NCI-H2171 (cell line): Measurements from ENCODE around the gene RASA2.
"Not testable (repeated sequence)": the region's sequence is repeated elsewhere in the genome, so short reads cannot be mapped to it uniquely, and the experiment has no call there.

Experiments used
- DNase-seq: peaks from one replicate; lab custom pipeline; 2025; lab: John Stamatoyannopoulos, UW

RASA2 gene

DNA sequence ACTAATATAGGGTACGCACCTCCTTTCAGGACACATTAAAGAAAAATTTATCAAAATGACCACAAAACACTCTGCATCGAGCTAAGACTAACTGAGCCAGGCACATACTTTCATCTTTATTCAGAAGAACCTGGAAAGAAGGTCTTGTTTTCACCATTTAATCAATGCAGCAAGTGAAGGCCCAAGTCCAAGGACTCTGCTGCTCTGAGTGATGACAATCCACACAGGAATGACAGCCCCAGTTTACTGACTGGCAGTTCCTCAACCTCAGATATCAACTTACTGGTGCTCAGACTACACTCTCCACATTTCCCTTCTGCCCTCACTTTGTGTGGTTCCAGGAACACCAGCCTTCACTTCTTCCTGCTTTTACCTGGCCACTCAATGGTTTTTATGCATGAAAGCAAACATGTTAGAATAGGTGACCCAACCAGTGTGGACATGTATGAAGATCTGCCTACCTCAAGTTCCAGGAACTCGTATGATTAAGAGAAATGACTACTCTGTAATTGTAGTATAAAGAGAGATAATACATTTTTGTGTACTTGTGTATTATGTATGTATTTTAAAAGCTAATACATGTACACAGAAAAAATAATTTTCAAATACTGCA is 29.1 kb upstream of the RASA2 start:
- DNase-seq: no peak

GRCh38 chr3:141459008-141459407 is 27.8 kb upstream of the RASA2 start:
- DNase-seq: no peak

DNA sequence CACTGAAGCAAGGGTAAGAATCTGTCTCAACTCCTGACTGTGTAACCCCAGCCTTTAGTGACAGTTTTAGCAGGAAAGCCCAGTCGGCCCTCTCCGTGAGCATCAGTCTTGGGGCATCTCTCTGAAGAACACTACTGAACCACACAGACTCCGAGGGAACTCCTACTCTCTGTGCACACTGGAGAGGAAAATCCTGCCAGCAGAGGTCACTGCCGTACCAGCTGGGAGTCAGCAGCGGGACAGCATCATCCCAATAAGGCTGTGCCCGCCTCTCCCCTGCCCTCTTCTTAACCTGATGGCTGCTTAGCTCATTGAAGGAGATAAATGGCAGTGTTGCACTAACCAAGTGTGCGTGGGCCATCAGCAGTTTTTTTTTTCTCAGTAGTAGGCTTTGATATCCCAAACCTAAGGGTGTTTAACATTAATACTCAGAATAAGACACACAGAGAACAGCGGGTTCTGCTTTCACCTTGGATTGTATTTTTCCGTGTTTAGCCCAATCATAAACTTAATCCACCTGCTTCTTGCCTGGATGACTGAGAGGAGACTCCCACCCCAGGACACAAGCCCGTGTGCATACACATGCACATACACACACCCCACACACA is 26.6 kb upstream of the RASA2 start:
- peak; percentile 60 for DNase-seq

DNA sequence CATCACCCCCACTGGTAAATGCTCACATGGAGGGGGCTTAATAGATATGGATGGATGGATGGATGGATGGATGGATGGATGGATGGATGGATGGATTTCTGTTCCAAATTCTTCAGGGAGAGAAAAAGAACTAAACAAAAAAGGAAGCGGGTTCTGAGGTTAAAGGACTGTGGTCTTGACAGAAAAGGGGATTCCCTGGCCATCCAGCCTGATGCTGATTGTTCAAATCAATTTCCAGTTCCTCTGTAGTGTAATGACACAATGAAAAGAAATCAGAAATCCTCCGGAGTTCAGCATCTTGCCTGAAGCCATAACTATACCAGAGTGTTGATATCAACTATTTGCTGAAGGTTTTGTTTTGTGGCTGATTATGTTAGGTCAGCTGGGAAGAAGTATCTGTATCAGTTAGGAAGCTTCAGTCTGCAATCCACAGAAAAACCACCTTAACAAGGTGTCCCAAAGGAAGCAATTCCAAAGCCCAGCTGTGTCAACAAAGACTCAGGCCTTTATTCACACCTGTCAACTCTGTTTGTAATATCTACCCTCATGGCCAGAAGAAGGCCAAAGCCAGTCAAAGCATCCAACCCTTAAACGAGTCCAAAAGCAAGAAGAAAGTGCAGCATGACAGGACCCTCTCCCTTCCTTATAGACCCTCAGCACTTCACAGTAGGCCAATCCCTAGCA is 24.5 kb upstream of the RASA2 start:
- no peak for DNase-seq

DNA sequence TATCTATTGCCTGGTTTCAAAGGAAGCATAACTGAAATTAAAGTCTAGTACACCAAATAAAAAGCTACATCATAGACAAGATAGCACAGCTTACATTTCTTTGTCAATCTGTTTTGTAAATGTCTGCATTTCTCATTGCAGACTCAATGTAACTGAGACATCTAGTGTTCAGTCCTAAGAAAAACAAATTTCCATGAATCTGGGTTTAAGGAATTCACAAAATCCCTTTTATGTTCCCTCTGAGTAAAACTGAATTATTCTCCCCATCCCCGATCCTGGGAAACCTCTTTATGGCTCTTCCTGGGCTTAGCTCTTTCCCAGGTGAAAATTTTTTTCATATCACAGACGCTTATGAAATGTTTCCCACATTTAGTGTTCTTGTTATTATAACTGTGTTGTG is 21.6 kb upstream of the RASA2 start:
- DNase-seq: no peak

DNA sequence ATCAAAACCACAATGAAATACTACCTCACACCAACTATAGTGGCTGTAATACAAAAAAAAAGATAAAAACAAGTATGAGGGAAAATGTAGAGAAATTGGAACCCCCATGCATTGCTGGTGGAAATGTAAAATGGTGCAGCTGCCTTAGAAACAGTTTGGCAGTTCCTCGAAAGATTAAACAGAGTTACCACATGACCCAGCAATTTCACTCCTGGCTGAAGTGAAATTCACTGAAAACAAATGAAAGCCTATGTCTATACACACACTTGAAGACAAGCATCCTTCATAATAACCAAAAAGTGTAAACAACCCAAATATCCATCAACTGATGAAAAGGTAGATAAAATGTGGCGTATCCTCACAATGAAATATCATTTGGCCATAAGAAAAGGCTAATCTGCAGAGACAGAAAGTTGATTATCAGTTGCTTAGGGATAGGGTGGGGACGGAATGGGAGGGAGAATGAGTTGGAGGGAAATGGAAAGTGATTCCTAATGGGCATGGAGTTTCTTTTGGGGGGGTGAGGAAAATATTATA is 20.1 kb upstream of the RASA2 start:
- no peak for DNase-seq

DNA sequence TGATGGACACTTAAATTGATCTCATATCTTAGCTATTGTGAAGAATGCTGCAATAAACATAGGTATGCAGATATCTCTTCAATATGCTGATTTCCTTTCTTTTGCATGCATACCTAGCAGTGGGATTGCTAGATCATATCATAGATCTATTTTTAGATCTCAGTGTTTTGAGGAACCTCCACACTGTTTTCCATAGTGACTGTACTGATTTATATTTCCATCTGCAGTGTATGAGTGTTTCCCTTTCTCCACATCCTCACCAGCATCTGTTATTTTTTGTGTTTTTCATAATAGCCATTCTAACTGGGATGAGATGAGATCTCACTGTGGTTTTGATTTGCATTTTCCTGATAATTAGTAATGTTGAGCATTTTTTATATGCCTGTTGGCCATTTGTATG is 17.1 kb upstream of the RASA2 start:
- DNase-seq: no peak

GRCh38 chr3:141471160-141471559 is 15.7 kb upstream of the RASA2 start:
- no peak for DNase-seq

DNA sequence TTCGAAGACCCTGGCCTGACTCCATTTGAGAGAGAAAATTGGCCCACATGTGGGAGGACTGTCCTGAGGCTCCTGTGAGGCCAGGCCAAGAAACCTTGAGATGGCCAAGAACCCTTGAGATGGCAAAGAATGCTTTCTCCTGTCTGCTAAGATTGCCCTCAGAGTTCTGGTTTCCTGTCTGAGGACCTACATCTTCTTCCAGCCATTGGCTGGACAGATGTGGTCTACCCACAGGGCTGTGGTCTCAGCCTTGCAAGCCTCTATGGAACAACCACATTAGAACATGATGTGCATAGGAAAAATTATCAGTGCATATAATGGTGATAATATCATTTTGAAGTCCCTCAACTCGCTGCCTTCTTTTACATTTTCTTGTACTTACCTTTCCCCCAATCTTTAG is 10.8 kb upstream of the RASA2 start:
- DNase-seq: no peak

- no peak for DNase-seq
These were observed 9.6 kb upstream of the RASA2 start for GRCh38 chr3:141477224-141477623.

DNA sequence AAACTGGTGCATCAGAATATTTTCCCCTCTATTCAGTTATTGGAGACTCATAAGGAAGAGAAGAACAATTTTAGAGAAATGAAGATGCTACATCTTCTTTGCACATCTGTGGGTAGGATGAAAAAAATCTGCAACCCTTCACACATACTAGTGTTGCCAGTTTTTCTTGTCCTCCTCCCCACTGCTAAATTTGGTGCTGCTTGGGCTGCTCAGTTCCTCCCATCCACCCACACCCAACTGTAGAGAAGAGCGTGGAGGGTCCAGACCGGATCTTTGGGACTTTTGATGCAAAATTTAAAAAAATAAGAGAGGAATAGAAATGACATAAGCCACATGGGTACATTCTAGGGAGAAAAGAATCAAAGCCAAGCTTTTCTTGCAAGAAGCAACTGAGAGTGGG is 8.7 kb upstream of the RASA2 start:
- no peak for DNase-seq

- not testable (repeated sequence) for DNase-seq
These were observed 8.0 kb upstream of the RASA2 start for GRCh38 chr3:141478840-141479239.

DNA sequence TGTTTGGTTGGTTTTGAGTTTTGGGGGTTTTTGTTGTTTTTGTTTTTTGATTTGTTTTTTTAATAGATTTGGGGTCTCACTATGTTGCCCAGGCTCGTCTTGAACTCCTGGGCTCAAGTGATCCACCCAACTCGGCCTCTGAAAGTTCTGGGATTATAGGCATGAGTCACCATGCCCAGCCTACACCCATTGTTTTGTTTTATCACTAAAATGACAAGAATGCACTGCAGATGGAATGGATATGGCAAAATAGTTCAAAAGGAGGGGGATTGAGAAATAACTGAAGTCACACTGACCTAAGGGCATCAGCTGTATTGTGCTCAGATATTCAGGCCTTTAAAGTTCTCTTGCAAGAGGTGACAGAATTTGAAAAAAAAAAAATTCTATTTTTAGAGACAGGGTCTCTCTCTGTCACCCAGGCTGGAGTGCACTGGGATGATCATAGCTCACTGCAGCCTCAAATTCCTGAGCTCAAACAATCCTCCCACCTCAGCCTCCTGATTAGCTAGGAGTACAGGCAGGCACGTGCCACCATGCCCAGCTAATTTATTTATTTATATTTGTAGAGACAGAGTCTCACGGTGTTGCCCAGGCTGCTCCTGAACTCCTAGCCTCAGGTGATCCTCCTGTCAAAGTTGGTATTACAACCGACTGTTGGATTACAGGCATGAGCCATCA is 4.4 kb upstream of the RASA2 start:
- no peak for DNase-seq

DNA sequence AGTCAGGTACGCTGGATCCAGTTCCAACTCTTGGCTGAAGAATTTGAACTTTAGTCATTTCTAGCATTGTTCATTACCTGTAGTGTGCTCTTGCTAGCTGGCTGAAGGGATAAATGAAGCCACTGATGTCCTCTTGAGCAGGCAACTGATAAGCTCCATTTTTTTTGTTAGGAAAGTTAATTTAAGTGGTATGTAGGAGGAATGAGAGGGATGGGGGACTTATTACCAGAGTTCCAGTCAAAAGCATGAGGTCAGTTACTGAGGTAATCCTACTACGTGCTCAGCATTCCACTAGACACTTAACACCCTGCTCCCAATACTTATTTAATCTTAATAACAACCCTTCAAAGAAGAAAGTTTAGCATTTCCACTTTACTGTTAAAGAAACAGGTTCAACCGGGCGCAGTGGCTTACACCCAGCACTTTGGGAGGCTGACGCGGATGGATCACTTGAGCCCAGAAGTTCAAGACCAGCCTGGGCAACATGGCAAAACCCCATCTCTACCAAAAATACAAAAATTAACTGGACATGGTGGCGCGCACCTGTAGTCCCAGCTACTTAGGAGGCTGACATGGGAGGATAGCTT is 2.0 kb upstream of the RASA2 start:
- no peak for DNase-seq

DNA sequence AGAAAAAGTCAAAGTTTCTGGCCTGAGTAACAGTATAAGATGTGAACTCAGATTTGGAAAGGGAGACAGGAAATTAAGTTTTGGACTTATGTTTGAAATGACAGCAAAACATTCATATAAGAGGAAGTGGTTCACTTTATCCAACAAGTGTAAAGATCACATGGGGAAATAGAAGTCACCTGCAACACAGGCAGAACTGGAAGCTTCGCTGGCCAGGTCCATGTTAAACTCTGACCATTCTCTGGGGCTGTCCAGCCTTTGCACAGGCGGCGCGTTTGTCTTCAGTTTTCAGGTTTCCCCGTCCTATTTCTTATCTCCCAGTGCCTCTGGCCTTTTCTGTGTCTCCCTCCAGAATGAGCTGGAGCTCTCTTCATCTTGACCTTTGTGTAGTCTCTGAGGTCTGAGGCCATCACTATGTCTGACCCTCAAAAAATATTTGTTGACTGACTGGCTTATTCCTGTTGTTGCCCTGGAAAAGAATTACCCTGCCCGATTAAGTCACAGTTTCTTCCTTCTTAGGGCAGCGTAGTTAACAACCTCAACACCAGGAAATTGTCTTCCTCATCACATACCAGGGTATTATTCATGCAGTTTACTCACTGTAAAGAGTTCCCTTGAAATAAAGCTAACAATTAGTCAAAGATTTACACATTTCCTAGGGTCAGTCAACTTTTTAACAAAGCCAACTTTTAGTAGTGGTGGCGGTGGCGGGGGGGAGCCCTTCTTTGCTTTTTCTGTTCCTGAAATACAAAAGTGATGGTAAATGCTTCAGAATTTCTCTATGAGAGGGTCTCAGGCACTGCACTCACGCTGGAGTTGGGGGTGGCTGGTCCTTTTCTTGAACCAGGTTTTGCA is 959 bp upstream of the RASA2 start:
- DNase-seq: no peak

DNA sequence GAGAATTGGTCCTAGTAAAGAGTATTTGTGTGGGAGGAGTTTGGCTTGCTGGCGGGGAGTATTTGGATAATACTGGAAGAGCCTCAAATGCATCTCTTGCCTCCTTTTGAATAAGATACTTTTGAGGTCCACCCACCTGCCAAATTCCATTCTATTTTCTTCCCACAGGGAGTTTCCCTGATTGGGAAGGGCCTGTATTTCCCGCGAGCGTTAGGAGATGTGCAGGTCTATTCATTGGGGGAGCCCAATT is 406 bp upstream of the RASA2 start:
- no peak for DNase-seq

- DNase-seq: peak; percentile 79
These were observed 860 bp downstream of the RASA2 start for GRCh38 chr3:141487521-141488252.

DNA sequence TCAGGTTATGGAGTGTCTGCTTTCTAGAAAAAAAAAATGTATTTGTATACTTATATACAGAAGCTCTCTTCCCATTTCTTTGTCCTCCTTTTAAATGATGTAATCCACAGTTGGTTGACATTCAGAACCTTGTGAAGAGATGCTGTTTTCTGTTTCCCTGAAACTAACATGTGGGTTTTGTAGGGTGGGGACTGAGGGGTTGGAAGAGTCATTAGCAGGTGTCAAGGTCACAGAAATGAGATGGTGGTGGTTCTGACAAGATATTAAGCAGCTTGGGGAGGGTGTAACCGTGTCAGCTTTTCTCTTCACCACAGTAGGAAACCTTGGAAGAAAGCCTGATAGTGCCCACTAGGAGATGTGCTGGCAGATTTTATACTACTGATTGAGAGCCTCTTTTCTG is 2.4 kb downstream of the RASA2 start:
- no peak for DNase-seq

- DNase-seq: no peak
These were observed 4.3 kb downstream of the RASA2 start for GRCh38 chr3:141491081-141491480.

DNA sequence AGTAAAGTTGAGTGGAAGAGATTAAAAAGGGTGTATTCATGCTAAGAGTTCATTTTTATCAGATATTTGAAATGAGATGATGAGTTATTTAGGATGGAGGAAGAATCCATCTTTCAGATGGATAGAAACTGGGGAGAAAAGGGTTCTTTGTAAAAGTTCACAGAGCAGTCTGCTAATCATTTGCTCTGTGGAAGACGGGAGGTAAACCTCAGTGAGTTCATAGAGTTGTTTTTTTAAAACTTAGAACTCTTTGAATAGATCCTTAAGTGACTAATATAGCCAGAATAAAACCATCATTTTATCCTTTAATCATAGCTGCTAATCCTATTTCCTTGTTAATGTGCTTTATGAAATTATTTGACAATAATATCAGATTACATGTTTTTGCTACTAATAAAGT is 5.1 kb downstream of the RASA2 start:
- no peak for DNase-seq

GRCh38 chr3:141493184-141493583 is 6.4 kb downstream of the RASA2 start:
- no peak for DNase-seq
